Measurements from ENCODE around the gene LRG1.

Gene LRG1

GRCh38 chr19:4503132-4503824 is 36.6 kb downstream of the LRG1 start:
- TF ChIP-seq CTCF (IDR thresholded peaks at IDR 0.05; ENCODE audit: extremely low read depth, missing control alignments): no peak
- DNase-seq (ENCODE audit: low spot score): no peak

- DNase-seq (ENCODE audit: low spot score): no peak
- TF ChIP-seq CTCF (IDR thresholded peaks at IDR 0.05; ENCODE audit: extremely low read depth, missing control alignments): no peak
Observed at GRCh38 chr19:4502282-4503131, 37.3 kb downstream of the LRG1 start.

GRCh38 chr19:4501691-4502090 is 38.1 kb downstream of the LRG1 start:
- DNase-seq (ENCODE audit: low spot score): no peak
- TF ChIP-seq CTCF (IDR thresholded peaks at IDR 0.05; ENCODE audit: extremely low read depth, missing control alignments): no peak

GRCh38 chr19:4500841-4501591 is 38.8 kb downstream of the LRG1 start:
- no peak for TF ChIP-seq CTCF (IDR thresholded peaks at IDR 0.05; ENCODE audit: extremely low read depth, missing control alignments)
- no peak for DNase-seq (ENCODE audit: low spot score)

GRCh38 chr19:4499855-4500254 is 40.0 kb downstream of the LRG1 start:
- TF ChIP-seq CTCF (IDR thresholded peaks at IDR 0.05; ENCODE audit: extremely low read depth, missing control alignments): no peak
- DNase-seq (ENCODE audit: low spot score): no peak

- no peak for TF ChIP-seq CTCF (IDR thresholded peaks at IDR 0.05; ENCODE audit: extremely low read depth, missing control alignments)
- DNase-seq (ENCODE audit: low spot score): no peak
Observed at GRCh38 chr19:4499318-4499717, 40.5 kb downstream of the LRG1 start.

GRCh38 chr19:4498694-4499093 is 41.1 kb downstream of the LRG1 start:
- DNase-seq (ENCODE audit: low spot score): no peak
- TF ChIP-seq CTCF (IDR thresholded peaks at IDR 0.05; ENCODE audit: extremely low read depth, missing control alignments): no peak

Measured in GM20000 (cell line).